ENCODE results near the gene DUOX2. TPM values are rescaled to one million over a fixed set of nuclear protein-coding genes. Genes with fewer than 3 reads are reported as not detected.
A peak's percentile ranks its signal among the peaks of the same experiment; 100 is the strongest.

The DUOX2 gene
- total RNA-seq, 1 donor from 2014 or later, result not detected

DNA sequence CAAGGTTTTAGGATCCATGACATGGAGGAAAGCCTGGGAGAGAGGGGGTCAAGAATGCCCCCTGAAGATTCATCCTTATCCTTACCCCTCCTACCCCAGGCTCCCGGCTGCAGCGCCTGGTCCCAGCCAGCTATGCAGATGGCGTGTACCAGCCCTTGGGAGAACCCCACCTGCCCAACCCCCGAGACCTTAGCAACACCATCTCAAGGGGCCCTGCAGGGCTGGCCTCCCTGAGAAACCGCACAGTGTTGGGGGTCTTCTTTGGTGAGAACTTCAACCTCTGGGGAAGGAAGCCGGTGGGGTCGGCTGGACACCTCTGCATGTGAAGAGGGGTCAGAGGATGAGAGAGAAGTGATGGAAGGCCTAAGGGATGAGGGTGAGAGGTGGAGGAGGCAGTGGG is 20.1 kb upstream of the DUOX2 start:
- Mint-ChIP-seq H3K9me3 (no peaks in the 10 kb centered on the region), H3K4me1 (peaks cover 3% of the 10 kb centered on the region), H3K36me3 (ENCODE audit: low read depth) (no peaks in the 10 kb centered on the region), H3K27ac (no peak overlapping the region), H3K4me3 (peak overlapping the region; percentile 9), H3K27me3 (peaks cover 54% of the 10 kb centered on the region)
- no peak for DNase-seq
- intact Hi-C loops (cut with micrococcal nuclease), result no loop called here

DNA sequence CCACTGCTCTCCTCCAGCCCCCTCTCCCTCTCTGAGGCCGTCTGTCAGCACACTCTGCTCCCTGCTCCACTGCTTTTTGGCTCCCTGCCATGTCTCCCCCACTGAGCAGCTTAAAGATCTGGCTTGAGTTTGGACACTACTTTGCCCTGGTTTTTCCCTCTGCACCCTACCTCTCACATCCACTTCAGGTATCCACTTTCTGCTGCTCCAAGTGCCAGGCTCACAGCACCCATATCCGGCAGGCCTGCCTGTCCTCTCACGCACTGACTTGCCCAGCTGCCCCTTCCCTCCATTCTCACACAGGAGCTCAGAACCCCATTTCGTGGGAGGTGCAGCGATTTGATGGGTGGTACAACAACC is 19.6 kb upstream of the DUOX2 start:
- Mint-ChIP-seq H3K27ac (no peak overlapping the region), H3K4me3 (no peak overlapping the region), H3K9me3 (no peaks in the 10 kb centered on the region), H3K27me3 (peaks cover 59% of the 10 kb centered on the region), H3K4me1 (peaks cover 3% of the 10 kb centered on the region), H3K36me3 (ENCODE audit: low read depth) (no peaks in the 10 kb centered on the region)
- intact Hi-C loops (cut with micrococcal nuclease), result no loop called here
- no peak for DNase-seq

GRCh38 chr15:45132844-45133560 is 19.0 kb upstream of the DUOX2 start:
- intact Hi-C loops (cut with micrococcal nuclease), result no loop called here
- Mint-ChIP-seq H3K4me1 (peaks cover 3% of the 10 kb centered on the region), H3K27me3 (peaks cover 64% of the 10 kb centered on the region), H3K9me3 (no peaks in the 10 kb centered on the region), H3K36me3 (ENCODE audit: low read depth) (no peaks in the 10 kb centered on the region), H3K27ac (no peak overlapping the region), H3K4me3 (no peak overlapping the region)
- DNase-seq, result no peak

- no peak overlapping the region for H3K27ac Mint-ChIP-seq
- intact Hi-C loops (cut with micrococcal nuclease), result no loop called here
- H3K4me1 Mint-ChIP-seq, result peaks cover 3% of the 10 kb centered on the region
- H3K27me3 Mint-ChIP-seq, result peaks cover 70% of the 10 kb centered on the region
- DNase-seq, result no peak
- H3K4me3 Mint-ChIP-seq, result no peak overlapping the region
- no peaks in the 10 kb centered on the region for H3K9me3 Mint-ChIP-seq
- no peaks in the 10 kb centered on the region for H3K36me3 Mint-ChIP-seq (ENCODE audit: low read depth)
These were observed 17.5 kb upstream of the DUOX2 start for GRCh38 chr15:45131510-45131909.

DNA sequence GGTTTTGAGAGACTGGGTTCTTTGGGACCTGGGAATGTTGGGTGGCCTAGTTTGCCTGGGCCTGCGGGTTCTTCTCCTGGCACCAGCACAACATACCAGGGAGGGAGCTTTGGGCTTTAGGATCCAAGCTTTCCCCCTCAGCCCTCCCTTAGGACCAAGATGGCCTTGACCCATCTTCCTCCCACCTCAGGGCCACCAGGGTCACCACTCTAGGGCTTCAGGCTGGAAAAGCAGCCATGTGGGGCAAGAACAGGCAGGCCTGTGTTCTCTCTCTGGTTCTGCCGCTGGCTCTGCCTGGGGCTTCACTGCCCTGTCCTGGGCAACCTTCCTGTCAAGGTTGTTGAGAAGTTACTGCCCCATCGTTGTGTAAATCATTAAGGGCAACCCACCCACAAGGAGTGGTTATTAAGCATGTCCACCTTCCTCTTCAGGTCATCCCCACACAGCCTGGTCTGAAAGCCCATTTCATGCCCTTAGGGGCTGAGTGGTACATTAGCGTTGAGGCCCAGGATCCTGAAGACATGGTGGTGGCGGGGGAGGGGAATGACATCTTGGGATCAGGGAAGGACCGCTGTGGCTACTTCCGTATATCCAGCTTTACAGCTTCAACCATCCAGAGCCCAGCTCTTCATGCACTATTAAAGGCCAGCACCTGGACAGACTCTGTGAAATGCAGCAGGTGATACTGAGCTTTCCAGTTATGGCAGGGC is 16.5 kb upstream of the DUOX2 start:
- intact Hi-C loops (cut with micrococcal nuclease), result no loop called here
- DNase-seq, result no peak
- peaks cover 2% of the 10 kb centered on the region for H3K4me1 Mint-ChIP-seq
- no peaks in the 10 kb centered on the region for H3K9me3 Mint-ChIP-seq
- no peak overlapping the region for H3K4me3 Mint-ChIP-seq
- no peaks in the 10 kb centered on the region for H3K36me3 Mint-ChIP-seq (ENCODE audit: low read depth)
- H3K27me3 Mint-ChIP-seq, result peaks cover 75% of the 10 kb centered on the region
- no peak overlapping the region for H3K27ac Mint-ChIP-seq

DNA sequence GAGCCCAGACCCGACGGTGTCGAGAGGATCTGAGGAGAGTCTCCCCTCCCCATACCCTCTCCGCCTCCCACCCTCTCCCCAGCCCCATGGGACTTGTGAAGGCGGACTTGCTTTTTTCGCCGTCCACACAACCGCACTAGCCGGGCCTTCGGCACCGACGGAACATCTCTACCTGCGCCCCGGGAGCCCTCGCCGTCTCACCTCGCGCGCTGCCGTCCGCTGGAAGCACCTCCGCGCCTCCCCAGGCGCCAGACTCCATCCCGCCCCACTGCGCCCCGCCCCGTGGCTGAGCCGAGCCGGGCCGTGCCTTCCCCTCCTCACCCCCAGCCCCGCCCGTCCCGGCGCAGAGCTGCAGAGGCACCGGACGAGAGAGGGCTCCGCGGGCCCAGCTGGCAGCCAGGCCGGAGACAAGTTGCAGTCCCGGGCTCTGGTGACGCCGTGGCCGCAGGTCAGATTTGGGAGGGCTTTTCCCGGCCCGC is 15.7 kb upstream of the DUOX2 start, which contains the start of the genes DUOX1 and DUOXA1:
TSS of gene DUOX1 (plus strand) at position 344 of the 479 bp plus-strand sequence. CDS start 1,973 bp downstream, outside the sequence.
TSS of gene DUOXA1 (minus strand) at position 229 of the 479 bp plus-strand sequence. CDS start 6,865 bp downstream, outside the sequence.
- DNase-seq, result peak; percentile 72
- intact Hi-C loops (cut with micrococcal nuclease), result no loop called here
- H3K36me3 Mint-ChIP-seq (ENCODE audit: low read depth), result no peaks in the 10 kb centered on the region
- peaks cover 1% of the 10 kb centered on the region for H3K4me1 Mint-ChIP-seq
- H3K9me3 Mint-ChIP-seq, result no peaks in the 10 kb centered on the region
- H3K27me3 Mint-ChIP-seq, result peaks cover 79% of the 10 kb centered on the region
- no peak within 1 kb of the TSS for H3K4me3 Mint-ChIP-seq
- no peak within 1 kb of the TSS for H3K27ac Mint-ChIP-seq

- no peaks in the 10 kb centered on the region for H3K36me3 Mint-ChIP-seq (ENCODE audit: low read depth)
These were observed 15.1 kb upstream of the DUOX2 start for GRCh38 chr15:45128971-45129639.

DNA sequence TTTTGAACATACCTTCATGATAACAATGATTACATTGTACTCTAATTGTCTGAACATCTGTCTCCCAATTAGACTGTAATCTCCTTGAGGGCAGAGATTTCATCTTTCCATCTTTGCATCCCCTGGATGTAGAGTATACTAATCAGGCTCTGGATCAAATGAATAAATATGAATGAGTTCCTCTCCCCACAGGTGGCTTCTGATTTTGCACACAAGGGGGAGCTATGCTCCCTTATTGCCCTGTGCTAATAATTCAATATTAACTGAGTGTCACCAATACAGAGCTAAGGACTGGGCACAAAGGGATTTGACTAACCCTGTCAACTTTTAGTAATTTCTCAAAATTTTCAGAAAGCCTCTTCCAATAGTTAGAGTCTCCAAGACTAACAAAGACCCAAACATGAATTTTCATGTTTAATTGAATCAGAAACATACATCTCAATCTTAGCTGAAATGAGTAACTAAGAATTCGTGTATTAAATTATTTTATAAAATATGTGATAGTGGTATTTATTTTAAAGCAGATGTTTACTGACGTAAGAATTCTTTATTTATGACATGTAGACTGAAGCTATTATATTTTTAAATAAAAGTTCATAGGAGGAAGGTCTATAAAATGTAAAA is 12.7 kb upstream of the DUOX2 start:
- Mint-ChIP-seq H3K4me1 (no peaks in the 10 kb centered on the region), H3K27me3 (peaks cover 64% of the 10 kb centered on the region), H3K27ac (no peak overlapping the region), H3K4me3 (no peak overlapping the region), H3K36me3 (ENCODE audit: low read depth) (no peaks in the 10 kb centered on the region), H3K9me3 (no peaks in the 10 kb centered on the region)
- peak; percentile 79 for DNase-seq
- intact Hi-C loops (cut with micrococcal nuclease), result no loop called here

More at GRCh38 chr15:45128971-45129639, 15.1 kb upstream of the DUOX2 start:
- intact Hi-C loops (cut with micrococcal nuclease), result no loop called here
- H3K9me3 Mint-ChIP-seq, result no peaks in the 10 kb centered on the region
- H3K27me3 Mint-ChIP-seq, result peaks cover 75% of the 10 kb centered on the region
- DNase-seq, result no peak
- no peak overlapping the region for H3K27ac Mint-ChIP-seq
- no peak overlapping the region for H3K4me3 Mint-ChIP-seq
- H3K4me1 Mint-ChIP-seq, result no peaks in the 10 kb centered on the region

- Mint-ChIP-seq H3K9me3 (no peaks in the 10 kb centered on the region), H3K4me3 (no peak overlapping the region), H3K27ac (no peak overlapping the region), H3K36me3 (ENCODE audit: low read depth) (no peaks in the 10 kb centered on the region), H3K4me1 (peaks cover under 1% of the 10 kb centered on the region), H3K27me3 (peaks cover 50% of the 10 kb centered on the region)
- intact Hi-C loops (cut with micrococcal nuclease), result no loop called here
- no peak for DNase-seq
These were observed 9.4 kb upstream of the DUOX2 start for GRCh38 chr15:45123397-45123796.

DNA sequence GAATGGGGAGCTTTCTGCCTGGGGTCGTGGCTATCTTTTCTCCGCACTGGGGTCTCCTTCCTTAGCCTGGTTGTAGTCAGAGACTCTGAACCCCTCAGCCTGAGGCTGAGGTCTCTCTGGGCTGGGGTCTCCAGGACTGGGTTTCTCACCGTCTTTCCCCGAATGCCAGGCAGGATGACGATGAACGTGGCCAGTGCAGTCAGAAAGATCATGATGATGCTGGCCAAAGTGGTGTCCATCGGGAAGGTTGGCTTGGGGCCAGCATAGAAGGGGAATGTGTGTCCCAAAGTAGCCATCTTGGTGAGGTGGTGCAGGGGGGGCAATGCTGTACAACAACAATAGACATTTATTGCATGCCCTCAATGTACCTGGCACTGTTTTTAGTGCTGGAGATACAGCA is 8.7 kb upstream of the DUOX2 start:
- H3K36me3 Mint-ChIP-seq (ENCODE audit: low read depth), result no peaks in the 10 kb centered on the region
- no peak overlapping the region for H3K4me3 Mint-ChIP-seq
- peaks cover 7% of the 10 kb centered on the region for H3K4me1 Mint-ChIP-seq
- H3K9me3 Mint-ChIP-seq, result no peaks in the 10 kb centered on the region
- H3K27ac Mint-ChIP-seq, result no peak overlapping the region
- intact Hi-C loops (cut with micrococcal nuclease), result no loop called here
- DNase-seq, result no peak
- H3K27me3 Mint-ChIP-seq, result peaks cover 50% of the 10 kb centered on the region

DNA sequence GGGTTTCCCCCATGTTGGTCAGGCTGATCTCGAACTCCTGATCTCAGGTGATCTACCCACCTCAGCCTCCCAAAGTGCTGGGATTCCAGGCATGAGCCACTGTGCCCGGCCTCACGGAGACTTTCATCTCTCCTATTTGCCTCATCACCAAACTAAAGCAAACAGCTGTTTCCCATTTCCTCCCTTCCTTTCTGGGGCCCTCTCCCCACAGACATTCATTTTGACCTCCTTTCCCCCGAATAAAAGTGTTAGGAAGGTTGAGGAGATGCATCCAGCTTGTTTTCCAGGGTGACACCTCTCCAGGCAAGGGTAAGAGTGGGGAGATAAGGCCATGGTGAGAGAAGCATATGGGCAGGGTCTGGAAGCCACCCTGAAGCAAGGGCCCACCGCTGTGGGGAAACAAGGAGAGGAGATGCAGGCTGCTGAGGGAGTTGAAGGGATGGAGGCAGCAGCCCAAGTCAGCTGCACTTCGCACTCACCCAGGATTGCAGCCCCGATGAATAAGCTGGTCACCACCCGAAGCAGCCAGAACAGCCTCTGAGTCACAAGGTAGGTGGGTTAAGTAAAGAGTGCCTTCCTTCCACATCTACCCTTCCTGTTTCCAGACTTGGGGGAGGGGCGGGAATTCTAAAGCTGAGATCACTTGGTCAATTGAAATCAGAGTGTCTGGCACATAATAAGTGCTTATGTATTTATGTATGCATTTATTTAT is 7.9 kb upstream of the DUOX2 start:
- Mint-ChIP-seq H3K4me1 (peaks cover 12% of the 10 kb centered on the region), H3K9me3 (no peaks in the 10 kb centered on the region), H3K36me3 (ENCODE audit: low read depth) (no peaks in the 10 kb centered on the region), H3K27me3 (peaks cover 53% of the 10 kb centered on the region), H3K4me3 (no peak overlapping the region), H3K27ac (no peak overlapping the region)
- intact Hi-C loops (cut with micrococcal nuclease), result no loop called here
- DNase-seq, result no peak

- peaks cover 53% of the 10 kb centered on the region for H3K27me3 Mint-ChIP-seq
These were observed 7.0 kb upstream of the DUOX2 start for GRCh38 chr15:45121020-45121419.

More at GRCh38 chr15:45121020-45121419, 7.0 kb upstream of the DUOX2 start:
- no peak overlapping the region for H3K27ac Mint-ChIP-seq
- intact Hi-C loops (cut with micrococcal nuclease), result no loop called here
- no peaks in the 10 kb centered on the region for H3K9me3 Mint-ChIP-seq
- no peaks in the 10 kb centered on the region for H3K36me3 Mint-ChIP-seq (ENCODE audit: low read depth)
- no peak for DNase-seq
- peaks cover 13% of the 10 kb centered on the region for H3K4me1 Mint-ChIP-seq
- H3K4me3 Mint-ChIP-seq, result no peak overlapping the region

Data from activated CD4-positive, alpha-beta T cell treated with anti-CD3 and anti-CD28 coated beads, Interleukin-2, amount 10 ng/mL, durations not matched to agents 24 days and 14 days (primary cell).